MM.1S (cell line): Measurements from ENCODE around the gene ERC2.

Source experiments
- DNase-seq: peaks from one replicate; pipeline ENCODE4 v3.0.0-alpha.2; 2015
- H2AFZ ChIP-seq: fragments of 300-600 bp; sonication (generic); 2 replicates; pipeline ENCODE4 v1.6.0; 2016; ENCODE audit warnings: antibody characterized with exemption, low read length
- H3F3A ChIP-seq: fragments of 300-600 bp; sonication (generic); 2 replicates; pipeline ENCODE4 v1.6.1; 2016; ENCODE audit warnings: mild to moderate bottlenecking, antibody characterized with exemption, low read length, moderate library complexity, mixed read lengths; ENCODE audit not compliant: insufficient read depth
- H3K27ac ChIP-seq: fragments of 300-600 bp; sonication (generic); 2 replicates; pipeline ENCODE4 v1.5.1; 2016; ENCODE audit warnings: mild to moderate bottlenecking, low read length
- H3K27me3 ChIP-seq: fragments of 300-600 bp; sonication (generic); replicated peaks from 2 replicates; pipeline ENCODE4 v1.6.0; 2016; ENCODE audit warnings: low read length; ENCODE audit not compliant: insufficient read depth
- H3K36me3 ChIP-seq: fragments of 300-600 bp; sonication (generic); replicated peaks from 2 replicates; pipeline ENCODE4 v1.6.1; 2016; ENCODE audit warnings: mild to moderate bottlenecking, low read length, mixed read lengths; ENCODE audit not compliant: insufficient read depth
- H3K4me1 ChIP-seq: fragments of 300-600 bp; sonication (generic); 2 replicates; pipeline ENCODE4 v1.6.1; 2016; ENCODE audit warnings: low read length, mixed read lengths
- H3K4me2 ChIP-seq: fragments of 300-600 bp; sonication (generic); 2 replicates; pipeline ENCODE4 v1.6.0; 2016; ENCODE audit warnings: low read depth, low read length
- H3K4me3 ChIP-seq: fragments of 300-600 bp; sonication (generic); 2 replicates; pipeline ENCODE4 v1.5.1; 2016; ENCODE audit warnings: low read length, mixed read lengths
- H3K79me2 ChIP-seq: fragments of 300-600 bp; sonication (generic); 2 replicates; pipeline ENCODE4 v1.6.1; 2016; ENCODE audit warnings: mixed run types, low read length, mixed read lengths
- H3K9ac ChIP-seq: fragments of 300-600 bp; sonication (generic); 2 replicates; pipeline ENCODE4 v1.6.1; 2016; ENCODE audit warnings: low read length, mixed read lengths
- H3K9me2 ChIP-seq: fragments of 300-600 bp; sonication (generic); replicated peaks from 2 replicates; pipeline ENCODE4 v1.6.1; 2016; ENCODE audit warnings: mild to moderate bottlenecking, low read length, mixed read lengths; ENCODE audit not compliant: insufficient read depth
- H3K9me3 ChIP-seq: fragments of 300-600 bp; sonication (generic); replicated peaks from 2 replicates; pipeline ENCODE4 v1.6.1; 2016; ENCODE audit warnings: mild to moderate bottlenecking, low read length, mixed read lengths; ENCODE audit not compliant: insufficient read depth
- H4K20me1 ChIP-seq: fragments of 300-600 bp; sonication (generic); 2 replicates; pipeline ENCODE4 v1.6.1; 2016; ENCODE audit warnings: mild to moderate bottlenecking, low read length, moderate library complexity, mixed read lengths; ENCODE audit not compliant: insufficient read depth
- EZH2 ChIP-seq: fragments of 300-600 bp; sonication (generic); optimal IDR thresholded peaks from 2 replicates; pipeline ENCODE3; 2017; ENCODE audit warnings: low read depth, mild to moderate bottlenecking, antibody characterized with exemption, low read length, mixed read lengths
- EZH2phosphoT487 ChIP-seq: fragments of 300-600 bp; sonication (generic); IDR thresholded peaks from 2 replicates; pipeline ENCODE4 v1.6.1; 2018; ENCODE audit warnings: antibody characterized with exemption, low read length
- TF ChIP-seq, protein P1 (sequence below): fragments of 300-600 bp; sonication (generic); IDR thresholded peaks from 2 replicates; pipeline ENCODE4 v1.5.1; 2016; ENCODE audit warnings: antibody characterized with exemption, low read length, mixed read lengths

ERC2 gene

DNA sequence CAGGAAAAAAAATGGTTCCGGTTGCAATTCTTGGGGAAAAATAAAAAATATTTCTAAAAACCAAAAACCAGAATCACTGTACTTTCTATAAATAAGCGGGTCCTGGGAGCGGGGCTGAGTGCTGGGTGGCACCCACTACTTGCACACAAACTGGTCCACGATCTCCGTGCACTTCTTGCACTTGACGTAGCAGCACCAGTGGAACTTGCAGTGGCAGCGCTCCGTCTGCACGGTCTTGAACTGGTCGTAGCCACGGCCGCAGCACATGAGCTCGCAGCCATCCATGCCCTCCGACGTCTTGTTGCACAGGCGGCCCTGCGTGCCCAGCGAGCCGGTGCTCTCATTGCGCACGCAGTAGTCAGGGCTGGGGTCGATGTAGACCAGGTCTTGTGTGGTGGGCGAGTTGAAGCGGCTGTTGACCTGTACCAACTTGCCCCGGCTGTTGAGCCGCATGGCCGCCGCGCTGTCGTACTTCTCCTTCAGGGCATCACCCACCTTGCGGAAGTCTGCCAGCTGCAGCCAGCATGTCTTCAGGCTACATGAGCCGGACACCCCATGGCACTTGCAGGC, 998.2 kb downstream of the ERC2 start:
- Histone ChIP-seq H3K4me3 (no peak overlapping the region), H3K4me2 (no peak overlapping the region), H3K4me1 (no peaks in the 10 kb centered on the region), H3K9ac (no peak overlapping the region), H3K27ac (no peak overlapping the region), H3K9me2 (no peaks in the 10 kb centered on the region), H3K9me3 (no peaks in the 10 kb centered on the region), H3K36me3 (no peaks in the 10 kb centered on the region), H3F3A (no peaks in the 10 kb centered on the region), H3K79me2 (no peaks in the 10 kb centered on the region), H4K20me1 (no peaks in the 10 kb centered on the region), H3K27me3 (no peaks in the 10 kb centered on the region), H2AFZ (no peak overlapping the region)
- TF ChIP-seq EZH2 = no peak
- TF ChIP-seq, protein P1, sequence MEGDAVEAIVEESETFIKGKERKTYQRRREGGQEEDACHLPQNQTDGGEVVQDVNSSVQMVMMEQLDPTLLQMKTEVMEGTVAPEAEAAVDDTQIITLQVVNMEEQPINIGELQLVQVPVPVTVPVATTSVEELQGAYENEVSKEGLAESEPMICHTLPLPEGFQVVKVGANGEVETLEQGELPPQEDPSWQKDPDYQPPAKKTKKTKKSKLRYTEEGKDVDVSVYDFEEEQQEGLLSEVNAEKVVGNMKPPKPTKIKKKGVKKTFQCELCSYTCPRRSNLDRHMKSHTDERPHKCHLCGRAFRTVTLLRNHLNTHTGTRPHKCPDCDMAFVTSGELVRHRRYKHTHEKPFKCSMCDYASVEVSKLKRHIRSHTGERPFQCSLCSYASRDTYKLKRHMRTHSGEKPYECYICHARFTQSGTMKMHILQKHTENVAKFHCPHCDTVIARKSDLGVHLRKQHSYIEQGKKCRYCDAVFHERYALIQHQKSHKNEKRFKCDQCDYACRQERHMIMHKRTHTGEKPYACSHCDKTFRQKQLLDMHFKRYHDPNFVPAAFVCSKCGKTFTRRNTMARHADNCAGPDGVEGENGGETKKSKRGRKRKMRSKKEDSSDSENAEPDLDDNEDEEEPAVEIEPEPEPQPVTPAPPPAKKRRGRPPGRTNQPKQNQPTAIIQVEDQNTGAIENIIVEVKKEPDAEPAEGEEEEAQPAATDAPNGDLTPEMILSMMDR = no peak
- TF ChIP-seq EZH2phosphoT487 = no peak
- no peak for DNase-seq

DNA sequence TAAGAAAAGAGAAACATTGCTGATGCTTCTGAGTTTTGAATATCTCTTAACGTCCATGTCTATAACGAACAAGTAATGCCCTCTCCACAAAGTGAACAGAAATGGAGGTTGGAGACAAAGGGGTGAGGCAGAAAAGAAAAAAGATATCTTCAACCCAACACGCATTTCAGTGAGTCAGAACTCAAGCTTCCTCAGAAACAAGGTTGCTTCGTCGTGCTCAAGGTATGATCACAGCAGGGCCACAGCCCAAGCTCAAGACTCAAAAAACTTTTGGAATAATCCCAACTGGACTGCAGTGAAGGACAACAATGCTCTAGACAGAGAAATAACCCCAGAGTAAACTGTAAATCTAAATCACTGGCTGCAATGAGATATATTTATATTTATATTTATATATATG, 1000.0 kb downstream of the ERC2 start:
- no peaks in the 10 kb centered on the region for H3K9me2 ChIP-seq
- H3K36me3 ChIP-seq = no peaks in the 10 kb centered on the region
- DNase-seq = no peak
- no peak overlapping the region for H3K27ac ChIP-seq
- H3K9me3 ChIP-seq = no peaks in the 10 kb centered on the region
- H4K20me1 ChIP-seq = no peaks in the 10 kb centered on the region
- TF ChIP-seq EZH2 = no peak
- no peak for TF ChIP-seq EZH2phosphoT487
- no peak overlapping the region for H3K4me2 ChIP-seq
- H3K27me3 ChIP-seq = no peaks in the 10 kb centered on the region
- no peak overlapping the region for H2AFZ ChIP-seq
- H3F3A ChIP-seq = no peaks in the 10 kb centered on the region
- no peak overlapping the region for H3K9ac ChIP-seq
- H3K79me2 ChIP-seq = no peaks in the 10 kb centered on the region
- H3K4me1 ChIP-seq = no peaks in the 10 kb centered on the region
- H3K4me3 ChIP-seq = no peak overlapping the region

DNA sequence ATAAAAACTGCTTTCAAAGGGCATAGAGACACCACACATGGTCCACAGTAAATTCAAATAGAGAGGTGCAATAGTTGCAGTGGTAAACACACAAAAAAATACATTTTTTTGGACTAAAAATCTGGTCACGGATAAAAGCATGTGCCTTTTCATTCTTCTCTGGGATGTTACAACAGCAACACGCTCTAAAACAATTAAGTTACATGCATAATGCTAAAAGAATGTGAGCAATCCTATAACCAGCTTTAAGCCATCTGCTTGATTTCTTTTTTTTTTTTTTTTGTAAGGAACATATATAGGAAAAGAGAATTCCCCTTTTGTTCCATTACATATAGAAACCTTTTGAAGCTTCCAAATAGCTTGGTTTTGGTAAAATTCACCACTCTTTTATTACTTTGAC, 1001.2 kb downstream of the ERC2 start:
- H2AFZ ChIP-seq = no peak overlapping the region
- no peaks in the 10 kb centered on the region for H3K79me2 ChIP-seq
- TF ChIP-seq EZH2 = no peak
- TF ChIP-seq EZH2phosphoT487 = no peak
- TF ChIP-seq, protein P1 = no peak
- no peak overlapping the region for H3K9ac ChIP-seq
- H3K27me3 ChIP-seq = no peaks in the 10 kb centered on the region
- H3K36me3 ChIP-seq = no peaks in the 10 kb centered on the region
- no peak overlapping the region for H3K4me3 ChIP-seq
- H3K9me2 ChIP-seq = no peaks in the 10 kb centered on the region
- no peak overlapping the region for H3K4me2 ChIP-seq
- no peak for DNase-seq
- H4K20me1 ChIP-seq = no peaks in the 10 kb centered on the region
- H3F3A ChIP-seq = no peaks in the 10 kb centered on the region
- H3K4me1 ChIP-seq = no peaks in the 10 kb centered on the region
- no peaks in the 10 kb centered on the region for H3K9me3 ChIP-seq
- H3K27ac ChIP-seq = no peak overlapping the region

DNA sequence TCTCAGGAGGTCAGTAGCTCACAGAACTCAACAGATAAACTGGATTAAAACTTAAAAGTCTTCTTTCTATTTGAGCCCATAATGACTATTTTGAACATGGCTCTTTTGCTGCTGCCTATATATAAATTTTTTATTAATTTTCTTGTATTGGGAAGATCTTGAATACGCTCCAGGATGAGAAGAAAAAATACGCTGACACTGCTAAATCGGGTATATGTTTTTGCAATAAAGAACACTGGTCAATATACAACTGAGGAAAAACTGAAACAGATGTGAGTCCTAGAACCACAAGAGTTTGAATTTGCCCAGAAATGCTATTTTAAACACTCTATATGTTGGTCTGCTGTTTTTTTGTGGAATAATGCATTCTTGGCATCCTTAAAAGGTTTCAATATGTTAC, 1001.7 kb downstream of the ERC2 start:
- no peak overlapping the region for H3K9ac ChIP-seq
- H3F3A ChIP-seq = no peaks in the 10 kb centered on the region
- no peak overlapping the region for H3K4me2 ChIP-seq
- no peak overlapping the region for H3K4me3 ChIP-seq
- H2AFZ ChIP-seq = no peak overlapping the region
- H3K27ac ChIP-seq = no peak overlapping the region
- H3K9me3 ChIP-seq = no peaks in the 10 kb centered on the region
- no peaks in the 10 kb centered on the region for H3K79me2 ChIP-seq
- no peaks in the 10 kb centered on the region for H3K9me2 ChIP-seq
- H3K4me1 ChIP-seq = no peaks in the 10 kb centered on the region
- H3K36me3 ChIP-seq = no peaks in the 10 kb centered on the region
- TF ChIP-seq EZH2phosphoT487 (no peak), EZH2 (no peak)
- TF ChIP-seq, protein P1 = no peak
- no peak for DNase-seq
- no peaks in the 10 kb centered on the region for H4K20me1 ChIP-seq
- no peaks in the 10 kb centered on the region for H3K27me3 ChIP-seq
